ENCODE measurements around the gene IGF2BP3. TPM values are rescaled to one million over a fixed set of nuclear protein-coding genes. Genes with fewer than 3 reads are reported as not detected.
"Not testable (repeated sequence)": the region's sequence is repeated elsewhere in the genome, so short reads cannot be mapped to it uniquely, and the experiment has no call there.

Gene IGF2BP3
- total and polyA plus RNA-seq, 2 donors (not counting 3 experiments of a cell fraction or from before 2014, with no cell fraction given), result 41.2 to 111 TPM

DNA sequence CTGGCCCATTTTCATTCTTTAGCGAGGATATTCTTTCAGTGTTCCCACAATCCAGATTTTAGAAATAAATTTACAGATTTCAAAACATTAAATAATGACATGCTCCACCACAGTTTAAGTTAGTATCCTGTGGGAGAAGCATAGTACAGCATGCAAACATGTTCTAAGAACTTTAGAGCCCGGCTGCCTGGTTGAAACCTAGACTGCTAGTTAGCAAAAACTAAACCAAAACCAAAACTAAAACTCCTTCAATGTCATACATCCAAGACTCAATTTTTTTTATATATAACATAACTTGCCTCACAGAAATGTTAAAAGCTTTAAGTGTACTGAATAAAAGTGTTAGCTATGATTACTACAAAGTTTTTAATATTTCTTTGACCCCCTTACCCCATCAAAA is 44.5 kb upstream of the IGF2BP3 start:
- no TSS peak for BruUV-seq (replicated peaks)
- dilution Hi-C loops (cut with MboI; ENCODE audit: extremely low pct_ligation_motif_present, low sequenced_read_pairs) (loop anchor here (25.0 kb wide), 1 partner anchor 227 kb away; the partner anchor contains the start of gene MALSU1), intact Hi-C loops (cut with micrococcal nuclease) (no loop called here)
- no peaks in the 10 kb centered on the region for H3K4me1 ChIP-seq (ENCODE audit: control insufficient read depth, extremely low read depth, insufficient read depth, low read length)
- DNase-seq (ENCODE audit: low read depth, low spot score), result no peak
- H2AFZ ChIP-seq (ENCODE audit: low read depth, low read length), result no peak overlapping the region
- H4K20me1 ChIP-seq (replicated peaks; ENCODE audit: control insufficient read depth, extremely low read depth, insufficient read depth, low read length), result peaks cover 6% of the 10 kb centered on the region
- no peak overlapping the region for H3K4me2 ChIP-seq (ENCODE audit: insufficient read depth, low read length)
- TF ChIP-seq POLR2A (IDR thresholded peaks at IDR 0.05; ENCODE audit: low read depth, low read length), result no peak
- no peak for TF ChIP-seq JUN (IDR thresholded peaks at IDR 0.05; ENCODE audit: borderline replicate concordance, insufficient read depth, insufficient read length, low read depth)
- no peak for TF ChIP-seq CTCF (IDR thresholded peaks at IDR 0.05; ENCODE audit: extremely low read depth in 1 of 2, insufficient read depth in 1 of 2, low read depth in 1 of 2, low read length in 2 of 2)
- TF ChIP-seq, protein P1, sequence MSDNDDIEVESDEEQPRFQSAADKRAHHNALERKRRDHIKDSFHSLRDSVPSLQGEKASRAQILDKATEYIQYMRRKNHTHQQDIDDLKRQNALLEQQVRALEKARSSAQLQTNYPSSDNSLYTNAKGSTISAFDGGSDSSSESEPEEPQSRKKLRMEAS (IDR thresholded peaks at IDR 0.05; ENCODE audit: insufficient read depth, insufficient read length), result no peak
- TF ChIP-seq MYC (IDR thresholded peaks at IDR 0.05; ENCODE audit: low read depth, low read length), result no peak
- TF ChIP-seq EZH2 (IDR thresholded peaks at IDR 0.05; ENCODE audit: borderline replicate concordance, low read depth, low read length, severe bottlenecking), result no peak
- TF ChIP-seq GATA2 (IDR thresholded peaks at IDR 0.05; ENCODE audit: insufficient read depth, insufficient read length, low read depth, low read length), result no peak
- TF ChIP-seq POLR2AphosphoS5 (IDR thresholded peaks at IDR 0.05; ENCODE audit: insufficient read depth, low read depth, low read length), result no peak
- no peak for TF ChIP-seq FOS (IDR thresholded peaks at IDR 0.05; ENCODE audit: borderline replicate concordance, insufficient read depth, low read length)
- H3K27me3 ChIP-seq (ENCODE audit: control insufficient read depth in 2 of 2, insufficient read depth in 2 of 2, low read length in 2 of 2), result no peaks in the 10 kb centered on the region
- no peaks in the 10 kb centered on the region for H3K9me3 ChIP-seq (replicated peaks; ENCODE audit: control insufficient read depth, insufficient read depth, low read length)
- peaks cover 24 to 32% of the 10 kb centered on the region in 2 experiments for H3K36me3 ChIP-seq (ENCODE audit: control insufficient read depth in 2 of 2, extremely low read depth in 1 of 2, insufficient read depth in 2 of 2, low read length in 2 of 2)
- no peaks in the 10 kb centered on the region for H3K9me1 ChIP-seq (replicated peaks; ENCODE audit: control insufficient read depth, extremely low read depth, insufficient read depth, low read length)
- H3K4me3 ChIP-seq (replicated peaks in 1 of 3; ENCODE audit: insufficient read depth in 1 of 3, low read depth in 1 of 3, low read length in 3 of 3), result no peak overlapping the region
- no peak overlapping the region for H3K27ac ChIP-seq (ENCODE audit: insufficient read depth, low read depth, low read length)
- H3K9ac ChIP-seq (replicated peaks; ENCODE audit: extremely low read depth, insufficient read depth, low read length), result no peak overlapping the region
- H3K79me2 ChIP-seq (ENCODE audit: control insufficient read depth, insufficient read depth, low read length), result peaks cover 53% of the 10 kb centered on the region
- ChIA-PET CTCF (no interaction called here), POLR2A (no interaction called here)
- FAIRE-seq, result no peak

GRCh38 chr7:23513746-23514145 is 43.5 kb upstream of the IGF2BP3 start:
- H2AFZ ChIP-seq (ENCODE audit: low read depth, low read length); H3K4me3 ChIP-seq (replicated peaks in 1 of 3; ENCODE audit: insufficient read depth in 1 of 3, low read depth in 1 of 3, low read length in 3 of 3); H3K9me1 ChIP-seq (replicated peaks; ENCODE audit: control insufficient read depth, extremely low read depth, insufficient read depth, low read length); H3K9ac ChIP-seq (replicated peaks; ENCODE audit: extremely low read depth, insufficient read depth, low read length); BruUV-seq (replicated peaks); H3K4me1 ChIP-seq (ENCODE audit: control insufficient read depth, extremely low read depth, insufficient read depth, low read length); H3K4me2 ChIP-seq (ENCODE audit: insufficient read depth, low read length); H3K27me3 ChIP-seq (ENCODE audit: control insufficient read depth in 2 of 2, insufficient read depth in 2 of 2, low read length in 2 of 2); H3K27ac ChIP-seq (ENCODE audit: insufficient read depth, low read depth, low read length); FAIRE-seq; POLR2A ChIA-PET; H4K20me1 ChIP-seq (replicated peaks; ENCODE audit: control insufficient read depth, extremely low read depth, insufficient read depth, low read length); H3K9me3 ChIP-seq (replicated peaks; ENCODE audit: control insufficient read depth, insufficient read depth, low read length); DNase-seq (ENCODE audit: low read depth, low spot score): not testable (repeated sequence)
- peaks cover 51% of the 10 kb centered on the region for H3K79me2 ChIP-seq (ENCODE audit: control insufficient read depth, insufficient read depth, low read length)
- H3K36me3 ChIP-seq (ENCODE audit: control insufficient read depth in 2 of 2, extremely low read depth in 1 of 2, insufficient read depth in 2 of 2, low read length in 2 of 2), result peaks cover 24 to 30% of the 10 kb centered on the region in 2 experiments
- dilution Hi-C loops (cut with MboI; ENCODE audit: extremely low pct_ligation_motif_present, low sequenced_read_pairs), result loop anchor here (25.0 kb wide), 1 partner anchor 226 kb away; the partner anchor contains the start of gene MALSU1
- CTCF ChIA-PET, result interaction anchor here (1.0 kb wide), 1 partner anchor 9 kb away, joined by 3 read pairs; no protein-coding TSS in a partner anchor
- intact Hi-C loops (cut with micrococcal nuclease), result loop anchor here (2.0 kb wide), 1 partner anchor 241 kb away; no protein-coding TSS in a partner anchor

All from endothelial cell of umbilical vein (primary cell).